Limb (tissue), 2 donors: ENCODE results near the gene GLB1L3.

Experiments
- DNase-seq, 2 donors: peaks; one replicate each; pipeline ENCODE4 v3.0.0-alpha.2; 2016; ENCODE audit errors: extremely low spot score in 2 of 2

GLB1L3 gene

GRCh38 chr11:134362192-134362901, 86.2 kb downstream of the GLB1L3 start:
- no peak for DNase-seq

DNA sequence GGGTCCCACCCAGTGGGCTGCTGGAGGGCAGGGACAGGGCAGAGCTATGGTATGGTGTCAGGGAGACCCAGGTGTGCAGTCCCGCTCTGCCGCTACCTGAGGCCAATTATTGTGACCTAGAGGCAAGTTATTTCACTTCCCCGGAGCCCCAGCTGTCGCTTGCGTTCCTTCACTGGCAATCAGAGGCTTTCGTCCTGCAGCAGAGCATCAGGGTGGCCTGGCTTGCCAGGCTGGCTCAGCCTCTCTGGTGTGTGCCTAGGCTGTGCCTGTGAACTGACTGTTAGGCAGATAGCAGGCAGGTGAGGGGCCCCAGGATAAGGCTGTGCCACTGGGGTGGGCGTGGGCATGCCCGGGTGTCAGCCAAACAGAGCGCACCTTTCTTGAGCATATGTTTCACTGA, 87.0 kb downstream of the GLB1L3 start:
- DNase-seq = no peak

- no peak for DNase-seq
These were observed 87.4 kb downstream of the GLB1L3 start for GRCh38 chr11:134363592-134363991.

GRCh38 chr11:134364261-134364660, 88.1 kb downstream of the GLB1L3 start:
- no peak for DNase-seq

DNA sequence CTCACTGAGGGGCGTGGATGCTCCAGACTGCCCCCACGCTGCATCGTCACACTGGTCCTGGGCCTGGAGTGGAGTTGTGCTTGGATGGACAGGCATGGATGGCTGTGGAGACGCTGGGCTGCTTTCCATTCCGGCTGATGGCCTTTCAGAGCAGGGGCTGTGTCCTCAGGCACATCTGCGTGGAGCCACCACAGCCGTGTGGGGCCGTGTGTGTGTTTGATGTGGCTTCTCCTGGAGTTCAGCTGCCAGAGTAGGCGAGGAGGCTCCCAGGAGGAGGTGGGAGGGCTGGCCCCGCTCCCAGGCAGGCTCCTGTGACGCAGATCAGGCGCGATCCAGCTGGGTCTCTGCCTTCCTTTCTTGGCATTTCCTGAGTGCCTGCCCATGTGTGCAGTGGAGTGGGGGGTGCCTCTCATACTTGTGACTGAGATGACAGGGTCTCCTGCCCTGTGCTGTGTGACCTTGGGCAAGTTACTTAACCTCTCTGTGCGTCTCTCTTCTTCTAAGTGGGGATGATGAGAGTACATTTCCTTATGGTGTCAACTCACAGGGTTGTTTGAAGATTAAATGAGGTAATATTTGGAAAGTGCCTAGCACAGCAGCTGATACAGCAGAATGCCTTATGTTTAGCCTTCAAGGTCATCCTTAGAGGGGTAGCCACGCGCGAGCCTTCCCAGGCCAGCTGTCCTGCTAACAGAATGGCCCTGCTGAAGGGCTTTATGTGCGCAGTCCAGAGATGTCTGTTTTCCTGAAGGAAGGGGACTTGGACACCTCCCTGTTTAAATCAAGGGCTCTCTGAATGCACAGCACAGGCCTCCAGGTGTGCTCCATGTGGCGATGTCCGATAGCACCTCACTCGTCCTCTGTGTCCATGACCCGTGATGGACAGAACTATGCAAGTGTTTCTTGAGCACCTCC, 89.1 kb downstream of the GLB1L3 start:
- DNase-seq = no peak

DNA sequence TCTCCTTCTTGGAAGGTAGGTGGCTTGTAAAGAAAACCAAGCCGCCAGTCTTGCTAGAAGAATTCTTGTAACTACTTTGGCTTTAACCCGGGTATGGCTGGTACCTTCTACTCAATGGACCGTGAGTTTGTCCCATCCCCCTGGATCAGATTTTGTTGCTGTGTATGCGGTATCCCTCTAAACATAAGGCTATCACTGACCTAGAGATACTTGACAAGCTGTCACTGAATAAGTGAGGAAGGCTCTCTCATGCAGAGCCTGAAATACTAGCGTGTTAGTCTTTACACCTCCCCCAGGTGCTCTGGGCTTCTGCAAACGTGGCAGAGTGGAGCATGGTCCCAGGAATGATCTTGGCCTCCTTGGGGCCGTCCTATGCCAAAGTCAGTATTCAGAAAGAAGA, 90.1 kb downstream of the GLB1L3 start:
- DNase-seq = no peak

DNA sequence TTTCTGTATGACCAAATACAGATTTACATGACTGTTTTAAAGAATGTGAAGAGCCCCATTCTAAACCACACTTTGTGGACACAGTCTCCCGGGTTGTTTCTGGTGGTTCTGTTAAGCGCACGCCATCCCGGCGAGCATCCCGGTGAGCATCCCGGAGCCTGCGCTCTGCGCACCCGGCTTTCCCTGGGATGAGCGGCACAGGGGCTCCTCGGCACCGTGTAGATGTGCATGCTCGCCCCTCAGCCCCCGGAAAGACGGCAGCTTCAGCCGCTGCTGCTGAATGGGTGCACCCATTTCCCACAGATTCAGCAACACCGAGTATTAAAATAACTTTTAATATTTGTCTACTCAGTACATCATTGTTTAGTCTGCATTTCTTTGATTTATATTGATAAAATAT, 91.6 kb downstream of the GLB1L3 start:
- no peak for DNase-seq
